GM18858 (cell line): ENCODE data around the gene ERH.
"Not testable (repeated sequence)": the region's sequence is repeated elsewhere in the genome, so short reads cannot be mapped to it uniquely, and the experiment has no call there.

Experiments used
- ATAC-seq: cut with Tn5 transposase; IDR thresholded peaks from one replicate; pipeline ENCODE4 v1.9.1; 2021; ENCODE audit not compliant: unreplicated experiment

The ERH gene

DNA sequence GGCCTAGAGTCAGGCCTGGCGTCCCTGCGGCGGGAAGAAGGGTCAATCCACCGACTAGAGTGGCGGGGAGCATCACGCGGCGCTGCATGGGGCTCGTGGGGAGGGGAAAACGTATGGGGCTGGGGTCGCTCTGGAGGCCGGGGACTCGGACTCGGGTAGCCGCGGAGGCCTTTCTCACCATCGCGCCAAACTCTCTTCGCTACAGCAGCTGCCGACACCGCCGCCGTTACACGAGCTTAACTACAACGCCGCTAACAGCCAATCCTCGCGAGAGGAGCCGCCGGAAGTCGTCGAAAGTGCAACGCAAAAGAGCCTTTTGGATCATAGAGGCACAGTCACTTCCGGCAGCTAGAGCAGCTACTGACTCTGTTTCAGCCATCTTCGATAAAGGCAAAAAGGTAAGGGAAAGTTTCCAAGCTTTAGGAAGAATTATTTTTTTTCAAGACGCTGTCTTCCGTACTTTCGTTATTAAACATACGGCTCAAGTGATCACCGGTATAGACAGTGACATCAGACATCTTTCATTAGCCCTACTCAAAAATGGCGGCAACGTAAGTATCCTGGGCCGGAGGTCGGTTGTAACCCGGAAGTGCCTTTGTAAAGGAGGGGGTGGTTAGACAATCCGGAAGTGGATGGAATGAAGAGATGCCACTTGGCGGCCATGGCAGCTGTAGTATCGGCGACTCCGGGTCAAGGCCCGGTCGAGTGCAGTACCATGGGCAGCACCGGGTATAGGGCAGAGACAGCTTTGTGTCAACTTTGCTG lies at the start of gene ERH, which contains the start of gene SLC39A9:
Gene ERH (minus strand): TSS at position 247 of the 765 bp plus-strand sequence. CDS start 66 bp downstream, at position 181.
Gene SLC39A9 (plus strand): TSS at position 640 of the 765 bp plus-strand sequence. CDS start 678 bp downstream, outside the sequence.
- peak; percentile 75 for ATAC-seq

DNA sequence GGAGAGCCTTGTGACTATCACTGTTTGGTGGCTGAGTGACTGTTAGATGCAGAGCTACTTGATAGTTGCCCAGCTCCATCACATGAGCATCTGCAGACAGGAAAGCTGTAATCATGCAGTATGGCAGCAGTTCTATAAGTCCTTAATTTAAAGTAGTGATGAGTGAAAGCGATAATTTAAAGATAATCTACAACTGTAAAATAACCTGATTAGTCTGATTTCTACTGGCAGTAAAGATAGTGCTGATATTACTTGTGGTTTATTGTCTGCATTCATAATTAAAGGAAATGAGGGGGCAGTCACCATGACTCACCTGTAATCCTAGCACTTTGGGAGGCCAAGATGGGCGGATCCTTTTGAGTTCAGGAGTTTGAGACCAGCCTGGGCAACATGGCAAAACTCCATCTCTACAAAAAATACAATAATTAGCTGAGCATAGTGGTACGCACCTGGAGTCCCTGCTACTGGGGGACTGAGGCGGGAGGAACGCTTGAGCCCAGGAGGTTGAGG lies 45.3 kb upstream of the ERH start:
- ATAC-seq: no peak

DNA sequence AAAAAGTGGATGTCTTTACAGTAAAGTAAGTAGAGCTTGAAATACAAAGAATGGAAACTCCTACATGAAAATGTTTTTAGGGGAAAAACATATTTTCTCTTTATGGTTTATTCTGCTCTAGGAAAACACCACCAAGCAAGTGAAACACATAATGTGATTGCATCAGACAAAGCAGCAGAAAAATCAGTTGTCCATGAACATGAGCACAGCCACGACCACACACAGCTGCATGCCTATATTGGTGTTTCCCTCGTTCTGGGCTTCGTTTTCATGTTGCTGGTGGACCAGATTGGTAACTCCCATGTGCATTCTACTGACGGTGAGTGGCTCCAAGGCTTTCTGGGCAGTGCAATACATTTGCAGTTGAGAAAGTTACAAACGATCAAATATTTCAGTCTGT lies 43.8 kb upstream of the ERH start:
- ATAC-seq: peak; percentile 60

DNA sequence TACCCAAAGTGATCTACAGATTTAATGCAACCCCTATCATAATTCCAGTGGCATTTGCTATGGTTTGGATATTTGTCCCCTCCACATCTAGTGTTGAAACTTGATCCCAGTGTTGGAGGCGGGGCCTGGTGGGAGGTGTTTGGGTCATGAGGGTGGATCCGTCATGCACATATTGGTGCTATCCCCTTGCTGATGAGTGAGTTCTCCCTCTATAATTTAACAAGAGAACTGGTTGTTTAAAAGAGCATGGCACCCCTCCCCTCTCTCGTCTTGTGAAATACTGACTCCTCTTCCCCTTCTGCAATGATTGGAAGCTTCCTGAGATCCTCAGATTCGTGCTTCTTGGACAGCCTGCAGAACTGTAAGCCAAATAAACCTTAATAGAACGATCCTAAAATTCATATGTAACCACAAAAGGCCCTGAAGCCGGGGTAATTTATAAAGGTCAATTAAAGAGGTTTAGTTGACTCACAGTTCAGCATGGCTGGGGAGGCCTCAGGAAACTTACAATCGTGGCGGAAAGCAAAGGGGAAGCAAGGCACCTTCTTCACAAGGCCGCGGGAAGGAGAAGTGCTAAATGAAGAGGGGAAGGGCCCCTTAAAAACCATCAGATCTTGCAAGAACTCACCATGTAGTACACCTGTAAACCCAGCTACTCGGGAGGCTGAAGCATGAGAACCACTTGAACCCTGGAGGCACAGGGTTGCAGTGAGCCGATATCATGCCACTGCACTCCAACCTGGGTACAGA lies 41.6 kb upstream of the ERH start:
- ATAC-seq: no peak

DNA sequence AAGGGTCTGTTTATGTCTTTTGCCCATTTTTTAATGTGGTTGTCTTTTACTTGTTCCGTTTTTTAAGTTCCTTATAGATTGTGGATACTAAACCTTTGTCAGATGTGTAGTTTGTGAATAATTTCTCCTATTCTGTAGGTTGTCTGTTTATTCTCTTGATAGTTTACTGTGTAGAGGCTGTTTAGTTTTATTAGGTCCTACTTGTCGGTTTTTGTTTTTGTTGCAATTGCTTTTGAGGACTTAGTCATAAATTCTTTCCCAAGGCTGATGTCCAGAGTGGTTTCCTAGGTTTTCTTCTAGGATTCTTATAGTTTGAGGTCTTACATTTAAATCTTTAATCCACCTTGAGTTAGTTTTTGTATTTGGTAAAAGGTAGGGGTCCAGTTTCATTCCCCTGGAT lies 34.3 kb upstream of the ERH start:
- no peak for ATAC-seq

DNA sequence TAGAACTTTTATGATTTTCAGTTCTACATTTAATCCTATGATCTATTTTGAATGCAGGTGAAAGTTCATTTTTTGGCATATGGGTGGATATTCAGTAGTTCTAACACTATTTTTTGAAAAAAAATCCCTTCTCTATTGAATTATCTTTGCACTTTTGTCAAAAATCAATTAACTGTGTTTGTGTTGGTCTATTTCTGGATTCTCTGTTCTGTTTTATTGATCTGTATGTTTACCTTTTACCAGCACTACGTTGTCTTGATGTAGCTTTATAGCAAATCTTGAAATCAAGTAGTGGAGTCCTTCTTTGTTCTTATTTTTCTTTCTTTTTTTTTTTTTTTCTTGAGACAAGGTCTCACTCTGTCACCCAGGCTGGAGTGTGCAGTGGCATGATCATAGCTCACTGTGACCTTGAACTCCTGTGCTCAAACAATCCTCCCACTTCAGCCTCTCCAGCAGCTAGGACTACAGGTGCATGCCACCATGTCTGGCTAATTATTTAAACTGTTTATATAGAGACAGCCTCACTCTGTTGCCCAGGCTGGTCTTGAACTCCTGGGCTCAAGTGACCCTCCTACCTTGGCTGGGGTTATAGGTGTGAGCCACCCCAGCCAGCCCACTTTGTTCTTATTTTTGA lies 32.3 kb upstream of the ERH start:
- no peak for ATAC-seq

DNA sequence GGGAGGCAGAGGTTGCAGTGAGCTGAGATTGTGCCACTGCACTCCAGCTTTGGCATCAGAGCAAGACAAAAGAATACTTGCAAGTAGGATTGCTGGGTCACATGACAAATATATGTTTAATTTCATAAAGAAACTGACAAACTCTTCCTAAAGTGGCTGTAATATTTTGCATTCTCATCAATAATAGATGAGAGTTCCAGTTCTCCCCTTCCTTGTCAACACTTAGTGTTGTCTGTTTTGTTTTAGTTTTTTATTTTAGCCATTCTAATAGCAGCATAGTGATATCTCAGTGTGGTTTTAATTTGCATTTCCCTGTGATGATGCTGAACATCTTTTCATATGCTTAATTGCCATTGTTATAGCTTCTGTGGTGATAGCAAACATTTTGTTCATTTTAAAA lies 31.5 kb upstream of the ERH start:
- ATAC-seq: no peak

DNA sequence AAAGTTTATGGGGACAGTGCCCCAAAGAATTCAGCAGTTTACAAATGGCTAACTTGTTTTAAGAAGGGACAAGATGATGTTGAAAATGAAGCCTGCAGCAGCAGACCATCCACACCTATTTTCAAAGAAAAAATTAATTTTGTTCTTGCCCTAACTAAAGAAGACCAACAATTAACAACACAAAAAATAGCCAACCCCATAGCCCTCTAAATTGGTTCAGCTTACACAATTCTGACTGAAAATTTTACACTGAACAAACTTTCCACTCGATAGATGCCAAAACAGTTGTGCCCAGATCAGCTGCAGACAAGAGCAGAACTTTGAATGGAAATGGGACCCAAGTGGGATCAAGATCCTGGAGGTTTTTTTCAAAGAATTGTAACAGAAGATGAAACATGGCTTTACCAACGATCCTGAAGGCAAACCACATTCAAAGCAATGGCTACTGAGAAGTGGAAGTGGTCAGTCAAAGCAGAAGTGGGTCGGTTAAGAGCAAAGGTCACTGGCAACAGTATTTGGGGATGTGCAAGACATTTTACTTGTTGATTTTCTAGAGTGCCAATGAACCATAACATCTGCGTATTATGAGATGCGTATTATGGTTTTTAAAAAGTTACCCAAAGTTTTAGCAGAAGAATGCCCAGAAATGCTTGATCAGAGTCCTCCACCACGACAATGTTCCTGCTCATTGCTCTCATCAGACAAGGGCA lies 30.3 kb upstream of the ERH start:
- no peak for ATAC-seq

DNA sequence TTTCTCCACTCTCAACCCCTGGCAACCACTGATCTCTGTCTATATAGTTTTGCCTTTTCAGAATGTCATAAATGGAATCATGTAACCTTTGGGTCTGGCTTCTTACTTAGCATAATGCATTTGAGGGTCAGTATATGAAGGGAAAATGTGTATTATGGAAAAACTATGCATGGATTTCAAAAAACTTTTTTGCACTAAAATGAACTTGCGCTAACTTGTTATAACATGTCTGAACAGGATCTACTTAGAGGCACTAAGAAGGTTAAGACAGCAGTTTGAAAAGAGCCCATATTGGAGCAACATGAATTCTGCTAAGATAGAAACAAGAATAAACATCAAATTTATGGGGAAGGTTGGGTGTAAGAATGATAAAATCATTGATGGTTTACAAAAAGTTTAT lies 29.5 kb upstream of the ERH start:
- ATAC-seq: no peak

DNA sequence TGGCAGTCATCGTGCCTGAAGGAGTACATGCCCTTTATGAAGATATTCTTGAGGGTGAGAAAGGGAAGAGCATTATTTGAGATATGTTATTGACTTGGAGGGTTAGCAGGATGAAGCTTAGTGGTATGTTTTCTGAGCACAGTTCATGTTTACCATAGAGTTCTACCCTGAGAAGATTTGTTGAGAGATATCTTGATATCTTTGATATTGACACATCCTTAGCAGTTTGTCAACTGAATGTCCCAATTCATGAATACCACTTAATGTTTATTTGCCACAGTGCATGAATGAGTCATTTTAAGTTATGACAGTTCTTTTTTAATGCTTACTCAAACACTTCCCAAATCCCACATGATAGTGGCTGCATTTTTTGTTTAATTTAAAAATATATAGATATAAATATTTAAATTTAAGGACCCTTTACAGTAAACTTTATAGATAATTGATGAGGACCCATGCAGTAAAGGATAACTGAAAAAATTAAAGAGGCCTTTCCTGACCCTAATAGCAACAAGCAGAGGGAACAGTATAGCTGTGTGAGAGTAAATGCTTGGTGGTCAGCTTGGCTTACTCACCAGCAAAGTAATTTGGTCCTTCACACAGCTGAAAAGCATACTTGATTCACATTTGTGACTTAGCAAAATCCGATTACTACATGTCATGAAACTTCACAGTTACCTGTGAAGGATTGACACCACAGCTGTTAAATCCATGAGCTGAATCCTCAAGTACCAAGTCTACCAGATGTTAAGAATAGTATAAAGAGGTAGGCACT lies 26.2 kb upstream of the ERH start:
- ATAC-seq: no peak

DNA sequence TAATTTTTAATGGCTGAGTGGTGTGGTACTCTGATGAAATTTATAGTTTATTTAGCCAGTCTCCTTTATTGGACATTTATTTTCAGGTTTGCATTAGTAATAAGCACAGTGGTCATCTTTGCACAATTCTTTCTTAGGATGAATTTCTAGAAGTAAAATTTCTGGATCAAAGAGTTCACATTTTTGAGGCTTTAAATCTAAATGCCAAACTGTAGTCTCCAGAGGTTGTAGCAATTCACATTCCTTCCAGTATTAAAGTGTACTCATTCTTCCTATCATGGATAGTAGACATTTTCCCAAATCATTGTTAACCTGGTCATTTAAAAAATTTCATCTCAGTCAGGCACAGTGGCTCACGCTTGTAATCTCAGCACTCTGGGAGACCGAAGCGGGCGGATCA lies 25.2 kb upstream of the ERH start:
- no peak for ATAC-seq

DNA sequence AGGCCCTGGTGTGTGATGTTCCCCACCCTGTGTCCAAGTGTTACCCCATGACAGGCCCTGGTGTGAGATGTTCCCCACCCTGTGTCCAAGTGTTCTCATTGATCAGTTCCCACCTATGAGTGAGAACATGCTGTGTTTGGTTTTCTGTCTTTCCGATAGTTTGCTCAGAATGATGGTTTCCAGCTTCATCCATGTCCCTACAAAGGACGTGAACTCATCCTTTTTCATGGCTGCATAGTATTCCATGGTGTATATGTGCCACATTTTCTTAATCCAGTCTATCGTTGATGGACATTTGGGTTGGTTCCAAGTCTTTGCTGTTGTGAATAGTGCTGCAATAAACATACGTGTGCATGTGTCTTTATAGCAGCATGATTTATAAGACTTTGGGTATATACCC lies 18.0 kb upstream of the ERH start:
- ATAC-seq: not testable (repeated sequence)

DNA sequence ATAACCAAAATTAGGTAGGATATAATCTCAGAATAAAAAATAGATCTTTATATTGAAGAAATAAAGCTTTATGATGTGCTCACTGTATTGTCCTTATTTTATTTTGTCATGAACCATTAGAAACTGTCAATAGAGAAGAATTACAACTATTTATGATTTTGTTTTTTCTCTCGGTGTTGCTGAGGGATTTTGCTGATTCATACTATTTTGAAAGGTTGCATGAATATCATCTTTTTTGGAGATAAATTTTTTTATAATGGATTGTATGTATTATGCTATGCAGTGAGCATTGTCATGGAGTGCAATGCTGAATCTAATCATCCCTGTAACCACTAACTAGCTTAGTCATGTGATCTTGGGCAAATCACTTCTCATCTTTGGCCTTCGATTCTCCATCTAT lies 15.4 kb upstream of the ERH start:
- ATAC-seq: no peak

DNA sequence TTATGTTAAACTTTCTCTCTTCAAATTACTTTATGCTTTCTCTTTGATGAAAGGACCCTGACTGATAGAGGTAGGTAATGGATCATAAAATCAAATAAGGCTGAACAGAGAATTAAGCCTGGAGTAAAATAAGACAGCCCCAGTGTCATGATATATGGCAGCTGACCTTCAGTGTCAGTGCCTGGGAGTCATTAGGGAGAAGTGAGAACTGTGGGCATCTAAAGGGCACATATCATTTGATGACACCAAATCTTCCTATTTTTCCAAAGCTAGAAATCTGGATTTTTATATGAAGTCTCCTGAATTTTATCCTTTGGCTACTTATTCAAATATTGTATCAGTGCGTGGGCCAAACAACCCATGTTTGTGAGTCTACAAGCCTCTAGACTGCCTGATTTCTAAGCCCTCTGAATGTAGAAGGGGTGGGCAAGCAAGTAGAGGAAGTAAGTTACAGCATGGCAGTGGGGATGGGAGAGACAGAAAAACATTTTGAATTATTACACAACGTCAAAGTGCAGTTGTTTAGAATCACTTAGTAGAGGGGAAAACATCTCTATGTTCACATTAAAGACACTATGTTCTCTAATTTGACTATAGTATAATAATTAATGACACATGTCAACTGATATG lies 10.3 kb upstream of the ERH start:
- ATAC-seq: no peak

DNA sequence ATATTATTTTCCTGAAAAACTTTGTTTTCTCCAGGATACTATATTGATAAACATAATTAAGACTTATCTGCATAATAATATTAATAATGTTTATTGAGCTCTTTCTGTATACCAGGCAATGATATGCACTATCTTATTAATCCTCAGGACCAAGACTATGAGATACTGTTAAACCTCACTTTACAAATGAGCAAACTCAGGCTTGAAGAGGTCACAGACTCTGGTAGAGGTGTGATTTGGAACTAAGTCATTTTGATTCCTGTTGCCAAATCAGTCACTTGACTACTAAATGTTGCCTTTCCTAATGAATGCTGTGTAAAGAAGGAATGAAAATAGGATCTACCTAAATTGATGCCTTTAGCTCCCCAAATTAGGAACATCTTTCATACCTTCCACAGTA lies 7.7 kb upstream of the ERH start:
- ATAC-seq: no peak

DNA sequence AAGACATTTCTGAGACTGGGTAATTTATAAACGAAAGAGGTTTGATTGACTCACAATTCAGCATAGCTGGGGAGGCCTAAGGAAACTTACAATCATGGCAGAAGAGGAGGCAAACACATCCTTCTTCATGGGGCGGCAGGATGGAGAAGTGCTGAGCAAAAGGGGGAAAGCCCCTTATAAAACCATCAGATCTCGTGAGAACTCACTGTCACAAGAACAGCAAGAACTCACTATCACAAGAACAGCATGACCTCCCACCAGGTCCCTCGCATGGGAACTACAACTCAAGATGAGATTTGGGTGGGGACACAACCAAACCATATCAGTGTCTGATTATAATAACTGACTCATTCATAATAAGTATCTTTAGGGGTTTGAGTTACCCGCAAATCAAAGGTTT lies 6.8 kb upstream of the ERH start:
- ATAC-seq: no peak

DNA sequence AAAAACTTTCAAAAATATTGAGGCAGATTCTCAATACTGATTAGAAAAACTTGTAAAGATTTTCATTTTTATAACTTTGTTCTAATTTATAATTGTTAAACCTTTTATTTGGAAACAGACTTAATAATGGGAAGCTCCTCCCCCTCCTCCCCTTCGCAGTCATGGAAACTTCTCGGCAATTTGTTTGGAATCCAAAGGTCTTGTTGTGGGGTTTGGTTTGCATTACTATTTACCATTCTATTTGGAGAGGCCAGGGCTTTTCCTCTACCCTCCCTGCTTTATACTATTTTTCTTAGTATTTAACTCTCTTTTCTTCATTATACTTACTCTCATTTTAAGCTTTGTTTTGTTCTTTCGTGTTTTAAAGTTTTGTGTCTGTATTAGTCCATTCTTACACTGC lies 6.4 kb upstream of the ERH start:
- no peak for ATAC-seq

DNA sequence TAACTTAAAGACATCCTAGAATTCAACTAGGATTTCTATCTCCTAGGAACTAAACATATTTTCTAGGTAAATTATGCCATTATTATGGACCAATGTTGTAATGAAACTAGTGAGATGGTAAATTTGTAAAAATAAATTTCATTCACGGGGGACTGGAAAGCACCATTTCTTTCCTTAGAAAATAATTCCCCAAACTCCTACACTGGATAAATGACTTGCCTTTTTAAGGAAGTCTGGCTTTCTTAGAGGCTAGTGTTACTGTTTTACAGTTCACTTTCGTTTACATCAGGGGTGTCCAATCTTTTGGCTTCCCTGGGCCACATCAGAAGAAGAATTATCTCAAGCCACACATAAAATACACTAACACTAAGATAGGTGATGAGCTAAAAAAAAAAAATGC lies 3.7 kb upstream of the ERH start:
- no peak for ATAC-seq

DNA sequence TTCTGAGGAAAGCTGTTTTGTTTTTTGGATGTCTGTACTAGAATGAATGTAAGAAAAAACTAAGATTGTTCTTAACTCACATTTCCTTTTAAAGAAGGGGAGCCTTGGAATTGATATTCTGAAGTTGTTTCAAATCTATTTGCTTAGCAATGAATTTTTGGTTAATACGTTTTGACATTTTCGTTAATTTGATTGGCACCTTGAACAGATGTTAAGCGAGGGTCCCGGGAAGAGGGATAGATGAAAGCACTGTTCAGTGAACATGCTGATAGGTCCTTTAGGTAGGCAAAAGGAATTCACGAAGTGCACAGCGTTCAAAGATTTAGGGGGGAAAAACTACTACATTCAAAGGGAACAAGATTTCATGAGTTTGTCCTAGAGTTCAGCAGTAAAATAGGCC lies 2.1 kb upstream of the ERH start:
- ATAC-seq: no peak

DNA sequence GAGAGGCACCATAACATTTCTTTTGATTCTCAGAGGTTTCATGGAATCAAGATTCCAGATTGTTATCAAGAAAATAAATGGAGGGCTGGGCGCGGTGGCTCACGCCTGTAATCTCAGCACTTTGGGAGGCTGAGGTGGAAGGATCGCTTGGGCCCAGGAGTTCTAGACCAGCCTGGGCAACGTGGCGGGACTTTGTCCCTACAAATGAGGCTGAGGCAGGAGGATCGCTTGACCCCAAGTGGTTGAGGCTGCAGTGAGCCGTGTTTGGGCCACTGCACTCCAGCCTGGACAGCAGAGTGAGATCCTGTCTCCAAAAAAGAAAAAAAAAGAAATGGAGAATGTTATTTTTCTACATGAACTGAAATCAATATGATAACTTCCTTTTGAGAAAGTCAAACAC lies 1.7 kb upstream of the ERH start:
- ATAC-seq: no peak
